KMS-11 (cell line): Measurements from ENCODE around the gene SLC25A28.

Source experiments
- H2AFZ ChIP-seq: fragments of 200-600 bp; sonication (generic); 2 replicates; pipeline ENCODE4 v1.6.1; 2016; ENCODE audit warnings: antibody characterized with exemption, mixed run types, low read depth
- H3K27ac ChIP-seq: fragments of 200-600 bp; sonication (generic); 2 replicates; pipeline ENCODE4 v1.6.1; 2016; ENCODE audit warnings: mild to moderate bottlenecking, mixed run types
- H3K27me3 ChIP-seq: fragments of 200-600 bp; sonication (generic); 2 replicates; pipeline ENCODE4 v1.6.1; 2017; ENCODE audit warnings: mild to moderate bottlenecking, low read depth, mixed run types, moderate library complexity; ENCODE audit not compliant: insufficient read depth
- H3K36me3 ChIP-seq: fragments of 200-600 bp; sonication (generic); 2 replicates; pipeline ENCODE4 v1.6.1; 2017; ENCODE audit warnings: mild to moderate bottlenecking, mixed run types; ENCODE audit not compliant: insufficient read depth
- H3K4me1 ChIP-seq: fragments of 200-600 bp; sonication (generic); 2 replicates; pipeline ENCODE4 v1.6.1; 2016; ENCODE audit warnings: mild to moderate bottlenecking, low read depth, mixed run types; ENCODE audit not compliant: poor library complexity, severe bottlenecking
- H3K4me2 ChIP-seq: fragments of 200-600 bp; sonication (generic); 2 replicates; pipeline ENCODE4 v1.7.0; 2016; ENCODE audit warnings: mild to moderate bottlenecking, mixed run types
- H3K4me3 ChIP-seq: fragments of 200-600 bp; sonication (generic); IDR thresholded peaks from 2 replicates; pipeline ENCODE4 v1.6.1; 2017; ENCODE audit warnings: low read depth, low read length, mixed read lengths; ENCODE audit not compliant: insufficient read depth
- H3K79me2 ChIP-seq: fragments of 200-600 bp; sonication (generic); 2 replicates; pipeline ENCODE4 v1.6.1; 2016; ENCODE audit warnings: low read depth, mixed run types; ENCODE audit not compliant: insufficient read depth
- H3K9ac ChIP-seq: fragments of 200-600 bp; sonication (generic); 2 replicates; pipeline ENCODE4 v1.6.1; 2016; ENCODE audit warnings: mild to moderate bottlenecking, mixed run types
- H4K20me1 ChIP-seq: fragments of 200-600 bp; sonication (generic); 2 replicates; pipeline ENCODE4 v1.6.1; 2016; ENCODE audit warnings: mild to moderate bottlenecking, mixed run types; ENCODE audit not compliant: insufficient read depth
- CTCF ChIP-seq: fragments of 200-600 bp; sonication (generic); conservative IDR thresholded peaks from 2 replicates; pipeline ENCODE4 v1.6.1; 2017; ENCODE audit warnings: low read depth, mild to moderate bottlenecking, antibody characterized with exemption, low read length, moderate library complexity, mixed read lengths

The SLC25A28 gene

GRCh38 chr10:99565166-99565565 lies 55.1 kb downstream of the SLC25A28 start:
- Histone ChIP-seq H3K4me1 (no peaks in the 10 kb centered on the region), H3K4me3 (no peak overlapping the region), H4K20me1 (no peaks in the 10 kb centered on the region), H3K79me2 (no peaks in the 10 kb centered on the region), H3K27ac (no peak overlapping the region), H3K4me2 (no peak overlapping the region), H3K9ac (no peak overlapping the region), H3K27me3 (no peaks in the 10 kb centered on the region), H3K36me3 (no peaks in the 10 kb centered on the region), H2AFZ (no peak overlapping the region)
- TF ChIP-seq CTCF = no peak

GRCh38 chr10:99564361-99564760 lies 55.9 kb downstream of the SLC25A28 start:
- Histone ChIP-seq H3K79me2 (no peaks in the 10 kb centered on the region), H3K27me3 (no peaks in the 10 kb centered on the region), H3K4me1 (no peaks in the 10 kb centered on the region), H3K4me2 (no peak overlapping the region), H4K20me1 (no peaks in the 10 kb centered on the region), H2AFZ (no peak overlapping the region), H3K36me3 (no peaks in the 10 kb centered on the region), H3K9ac (no peak overlapping the region), H3K27ac (no peak overlapping the region), H3K4me3 (no peak overlapping the region)
- no peak for TF ChIP-seq CTCF

GRCh38 chr10:99562631-99563030 lies 57.6 kb downstream of the SLC25A28 start:
- H3K4me1 ChIP-seq = no peaks in the 10 kb centered on the region
- no peak overlapping the region for H3K9ac ChIP-seq
- H4K20me1 ChIP-seq = no peaks in the 10 kb centered on the region
- H2AFZ ChIP-seq = no peak overlapping the region
- no peaks in the 10 kb centered on the region for H3K79me2 ChIP-seq
- no peak overlapping the region for H3K4me2 ChIP-seq
- no peak for TF ChIP-seq CTCF
- H3K27ac ChIP-seq = no peak overlapping the region
- no peak overlapping the region for H3K4me3 ChIP-seq
- no peaks in the 10 kb centered on the region for H3K36me3 ChIP-seq
- H3K27me3 ChIP-seq = no peaks in the 10 kb centered on the region
